GM23338 (cell line): ENCODE data around the gene MSH3. TPM values are rescaled to one million over a fixed set of nuclear protein-coding genes. Genes with fewer than 3 reads are reported as not detected.

ENCODE experiments used
- ATAC-seq: fragments of 200-7000 bp; cut with Tn5 transposase; 3 replicates; pipeline ENCODE4 v1.9.1; 2020
- DNase-seq: peaks from one replicate; pipeline ENCODE4 v3.0.0-alpha.2; 2015; ENCODE audit warnings: low spot score
- H2AFZ ChIP-seq: fragments of 200-600 bp; sonication (generic); 2 replicates; pipeline ENCODE4 v1.8.0; 2016; ENCODE audit warnings: antibody characterized with exemption, mild to moderate bottlenecking, moderate library complexity
- H3F3A ChIP-seq: fragments of 200-600 bp; sonication (generic); replicated peaks from 2 replicates; pipeline ENCODE4 v1.8.0; 2017; ENCODE audit warnings: antibody characterized with exemption, mixed run types, low read depth
- H3K27ac ChIP-seq: fragments of 200-600 bp; sonication (generic); 2 replicates; pipeline ENCODE4 v1.6.1; 2016; ENCODE audit warnings: low read depth
- H3K27me3 ChIP-seq: fragments of 200-600 bp; sonication (generic); 2 replicates; pipeline ENCODE4 v1.8.0; 2016; ENCODE audit warnings: mild to moderate bottlenecking, mixed run types, moderate library complexity; ENCODE audit not compliant: insufficient read depth
- H3K36me3 ChIP-seq: fragments of 200-600 bp; sonication (generic); 2 replicates; pipeline ENCODE4 v1.8.0; 2016; ENCODE audit warnings: mild to moderate bottlenecking; ENCODE audit not compliant: insufficient read depth
- H3K4me1 ChIP-seq: fragments of 200-600 bp; sonication (generic); 2 replicates; pipeline ENCODE4 v1.8.0; 2016; ENCODE audit warnings: mild to moderate bottlenecking, moderate library complexity; ENCODE audit not compliant: insufficient read depth
- H3K4me2 ChIP-seq: fragments of 200-600 bp; sonication (generic); 2 replicates; pipeline ENCODE4 v1.7.1; 2017; ENCODE audit warnings: mixed run types
- H3K4me3 ChIP-seq: fragments of 200-600 bp; sonication (generic); 2 replicates; pipeline ENCODE4 v1.6.1; 2016; ENCODE audit warnings: mixed run types
- H3K79me2 ChIP-seq: fragments of 200-600 bp; sonication (generic); replicated peaks from 2 replicates; pipeline ENCODE4 v1.8.0; 2017; ENCODE audit warnings: mild to moderate bottlenecking; ENCODE audit not compliant: insufficient read depth
- H3K9me2 ChIP-seq: fragments of 200-600 bp; sonication (generic); 2 replicates; pipeline ENCODE4 v1.8.0; 2017; ENCODE audit not compliant: insufficient read depth
- H4K20me1 ChIP-seq: fragments of 200-600 bp; sonication (generic); replicated peaks from 2 replicates; pipeline ENCODE4 v1.8.0; 2017; ENCODE audit warnings: mild to moderate bottlenecking; ENCODE audit not compliant: insufficient read depth
- H3K27ac Mint-ChIP-seq: 2 replicates; pipeline ENCODE4 v1.8.0; 2020; ENCODE audit warnings: inconsistent platforms, mild to moderate bottlenecking, moderate library complexity, mixed read lengths
- H3K27me3 Mint-ChIP-seq: 3 replicates; pipeline ENCODE4 v1.8.0; 2022; ENCODE audit warnings: low read depth, mild to moderate bottlenecking, moderate library complexity, mixed read lengths, inconsistent platforms; ENCODE audit not compliant: insufficient read depth, poor library complexity
- H3K36me3 Mint-ChIP-seq: 3 replicates; pipeline ENCODE4 v1.8.0; 2021; ENCODE audit warnings: low read depth, mild to moderate bottlenecking, inconsistent platforms, moderate library complexity, mixed read lengths
- H3K4me1 Mint-ChIP-seq: 3 replicates; pipeline ENCODE4 v1.8.0; 2020; ENCODE audit warnings: mild to moderate bottlenecking, inconsistent platforms, mixed read lengths
- H3K4me3 Mint-ChIP-seq: 3 replicates; pipeline ENCODE4 v1.8.0; 2021; ENCODE audit warnings: moderate library complexity, mild to moderate bottlenecking, inconsistent platforms, mixed read lengths
- H3K9me3 Mint-ChIP-seq: 3 replicates; pipeline ENCODE4 v1.8.0; 2020; ENCODE audit warnings: moderate library complexity, mild to moderate bottlenecking, inconsistent platforms, mixed read lengths
- CTCF ChIP-seq, 2 experiments: fragments of 200-600 bp in 1 of 2; sonication (generic) in 1 of 2; conservative IDR thresholded peaks; 2 replicates each; pipeline versions ENCODE4 v1.5.1 to v1.6.1; 2016 to 2017; ENCODE audit warnings: antibody characterized with exemption in 2 of 2, low read depth in 2 of 2, mild to moderate bottlenecking in 2 of 2, moderate library complexity in 1 of 2
- ETS1 ChIP-seq: IDR thresholded peaks from 2 replicates; pipeline ENCODE4 v1.6.1; 2016; ENCODE audit warnings: antibody characterized with exemption
- EZH2 ChIP-seq: fragments of 200-600 bp; sonication (generic); IDR thresholded peaks from one replicate; pipeline ENCODE4 v1.8.0; 2017; ENCODE audit warnings: antibody characterized with exemption, mild to moderate bottlenecking, low read depth; ENCODE audit not compliant: unreplicated experiment
- EZH2phosphoT487 ChIP-seq: fragments of 200-600 bp; sonication (generic); IDR thresholded peaks from one replicate; pipeline ENCODE4 v1.8.1; 2018; ENCODE audit warnings: antibody characterized with exemption; ENCODE audit not compliant: unreplicated experiment
- JUNB ChIP-seq: IDR thresholded peaks from one replicate; pipeline ENCODE4 v1.6.1; 2016; ENCODE audit warnings: antibody characterized with exemption; ENCODE audit not compliant: unreplicated experiment
- NANOG ChIP-seq: IDR thresholded peaks from 2 replicates; pipeline ENCODE4 v1.6.1; 2016; ENCODE audit warnings: antibody characterized with exemption, borderline replicate concordance
- POLR2AphosphoS5 ChIP-seq: IDR thresholded peaks from 2 replicates; pipeline ENCODE4 v1.6.1; 2016; ENCODE audit warnings: antibody characterized with exemption, low read depth
- REST ChIP-seq: IDR thresholded peaks from one replicate; pipeline ENCODE4 v1.6.1; 2018; ENCODE audit warnings: antibody characterized with exemption; ENCODE audit not compliant: unreplicated experiment
- STAT1 ChIP-seq: IDR thresholded peaks from one replicate; pipeline ENCODE4 v1.6.1; 2016; ENCODE audit warnings: antibody characterized with exemption; ENCODE audit not compliant: unreplicated experiment
- ZNF114 ChIP-seq: fragments of 250-450 bp; sonication (Bioruptor Pico); IDR thresholded peaks from 2 replicates; pipeline ENCODE4 v1.5.0; 2020; ENCODE audit warnings: mild to moderate bottlenecking, moderate library complexity
- polyA plus RNA-seq: library from polyadenylated mRNA; unstranded; fragments of >200 nt; fragmentation: Nextera tagmentation; extraction: Ambion mirVana; gene quantifications from 2 replicates; pipeline ENCODE4 v1.2.1, GENCODE V29; 2016
- total RNA-seq: library from RNA; depleted of rRNA; stranded (reverse); fragments of >200 nt; shearing (Covaris generic); gene quantifications from 2 replicates; pipeline ENCODE4 v1.2.3, GENCODE V29; 2014

MSH3 gene
- total and polyA plus RNA-seq, 2 experiments from 2014 or later, result 13.3 to 16.6 TPM

- TF ChIP-seq CTCF (conservative IDR thresholded peaks at IDR 0.05; ENCODE audit: low read depth in 2 of 2), result no peak
- no peak for TF ChIP-seq JUNB
Observed at GRCh38 chr5:80662108-80662507, 7.7 kb downstream of the MSH3 start (continued).

GRCh38 chr5:80665057-80665456, 10.6 kb downstream of the MSH3 start:
- H3K4me1 Mint-ChIP-seq, result no peaks in the 10 kb centered on the region
- Histone ChIP-seq H4K20me1 (0 out of 2 replicates have a peak, but pooled peaks cover 2% of the 10 kb centered on the region), H3K36me3 (peaks cover 13% of the 10 kb centered on the region), H3F3A (no peaks in the 10 kb centered on the region), H3K79me2 (peaks cover 19% of the 10 kb centered on the region; the same call in 1 of the 2 replicates), H3K27ac (no peak overlapping the region), H3K9me2 (no peaks in the 10 kb centered on the region), H3K4me3 (no peak overlapping the region), H2AFZ (no peak overlapping the region), H3K4me1 (no peaks in the 10 kb centered on the region), H3K27me3 (no peaks in the 10 kb centered on the region), H3K4me2 (no peak overlapping the region)
- H3K4me3 Mint-ChIP-seq, result no peak overlapping the region
- H3K27ac Mint-ChIP-seq, result no peak overlapping the region
- ATAC-seq (no peak), DNase-seq (no peak)
- H3K36me3 Mint-ChIP-seq, result peaks cover 71% of the 10 kb centered on the region
- no peaks in the 10 kb centered on the region for H3K9me3 Mint-ChIP-seq
- H3K27me3 Mint-ChIP-seq, result no peaks in the 10 kb centered on the region
- TF ChIP-seq CTCF (conservative IDR thresholded peaks at IDR 0.05; ENCODE audit: low read depth in 2 of 2) (no peak), POLR2AphosphoS5 (no peak), STAT1 (no peak), REST (no peak), JUNB (no peak), EZH2phosphoT487 (no peak), ZNF114 (CRISPR knock-in tag) (no peak), NANOG (no peak), EZH2 (no peak), ETS1 (no peak)
